ENCODE measurements around the gene GHDC.
"Not testable (repeated sequence)": the region's sequence is repeated elsewhere in the genome, so short reads cannot be mapped to it uniquely, and the experiment has no call there.

GHDC gene

GRCh38 chr17:42143138-42143537, 51.2 kb downstream of the GHDC start:
- not testable (repeated sequence) for DNase-seq

GRCh38 chr17:42142371-42142896, 51.9 kb downstream of the GHDC start:
- no peak for DNase-seq

- DNase-seq: no peak
Observed at GRCh38 chr17:42141382-42141781, 52.9 kb downstream of the GHDC start.

GRCh38 chr17:42140690-42141089, 53.6 kb downstream of the GHDC start:
- not testable (repeated sequence) for DNase-seq

Measured in T-helper 9 cell (primary cell).